Natural killer cell treated with Interleukin-12 subunit alpha and Interleukin-12 subunit beta and Interleukin-15 and Interleukin-18, amount 100 ng/mL, for 72 hours (primary cell): ENCODE measurements around the gene PLD3. TPM values are rescaled to one million over a fixed set of nuclear protein-coding genes. Genes with fewer than 3 reads are reported as not detected.
"Not testable (repeated sequence)": the region's sequence is repeated elsewhere in the genome, so short reads cannot be mapped to it uniquely, and the experiment has no call there.

Source experiments
- ATAC-seq, 2 donors: fragments of 150-1000 bp; cut with Tn5 transposase in 1 of 2; sonication (Bioruptor Pico), chemical (Tn5 transposase) in 1 of 2; 2 replicates each; pipeline ENCODE4 v1.10.0; 2021
- DNase-seq: peaks from one replicate; pipeline ENCODE4 v3.0.0; 2022; ENCODE audit warnings: low spot score
- H3K27ac Mint-ChIP-seq, 2 donors: 1 replicate in 1 of 2; 2 replicates in 1 of 2; pipeline ENCODE4 v1.8.0; 2022; ENCODE audit warnings: mixed read lengths in 2 of 2, mild to moderate bottlenecking in 1 of 2, moderate library complexity in 1 of 2
- H3K27me3 Mint-ChIP-seq, 2 donors: 1 replicate in 1 of 2; 2 replicates in 1 of 2; pipeline ENCODE4 v1.8.0; 2022; ENCODE audit warnings: mixed read lengths in 2 of 2
- H3K36me3 Mint-ChIP-seq: one replicate; pipeline ENCODE4 v1.8.0; 2022; ENCODE audit warnings: mixed read lengths
- H3K4me1 Mint-ChIP-seq, 2 donors: 1 replicate in 1 of 2; 2 replicates in 1 of 2; pipeline ENCODE4 v1.8.0; 2022; ENCODE audit warnings: low read depth in 2 of 2, mixed read lengths in 2 of 2, mild to moderate bottlenecking in 1 of 2
- H3K4me3 Mint-ChIP-seq: one replicate; pipeline ENCODE4 v1.8.0; 2022; ENCODE audit warnings: mixed read lengths
- H3K9me3 Mint-ChIP-seq: 2 replicates; pipeline ENCODE4 v1.8.0; 2022; ENCODE audit warnings: mixed read lengths
- total RNA-seq, 2 donors: library from RNA; stranded (reverse); gene quantifications; one replicate each; pipeline ENCODE4 v1.2.3, GENCODE V29; 2022

Gene PLD3
- total RNA-seq, 2 donors from 2014 or later, result 67.4 to 92.0 TPM

DNA sequence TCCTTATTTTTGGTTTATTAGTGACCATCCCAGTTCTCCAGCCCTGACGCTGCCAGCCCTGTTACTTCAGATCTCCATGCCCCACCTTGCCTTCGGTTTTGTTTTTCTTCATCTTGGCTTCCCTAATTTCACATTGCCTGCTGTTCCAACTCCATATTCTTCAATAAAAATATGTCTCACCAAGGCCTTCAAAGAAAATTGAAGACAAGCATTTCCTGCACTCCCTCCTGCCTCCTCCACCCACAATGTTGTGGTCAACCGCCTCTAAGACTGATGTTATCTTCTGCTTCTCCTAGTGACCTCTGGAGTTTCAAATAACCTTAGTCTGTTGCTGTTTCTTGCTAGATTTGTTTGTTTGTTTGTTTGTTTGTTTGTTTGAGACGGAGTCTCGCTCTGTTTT, 14.6 kb downstream of the PLD3 start:
- DNase-seq, result no peak
- no peaks in the 10 kb centered on the region for H3K9me3 Mint-ChIP-seq
- peak overlapping the region; percentile 35 for H3K4me3 Mint-ChIP-seq

DNA sequence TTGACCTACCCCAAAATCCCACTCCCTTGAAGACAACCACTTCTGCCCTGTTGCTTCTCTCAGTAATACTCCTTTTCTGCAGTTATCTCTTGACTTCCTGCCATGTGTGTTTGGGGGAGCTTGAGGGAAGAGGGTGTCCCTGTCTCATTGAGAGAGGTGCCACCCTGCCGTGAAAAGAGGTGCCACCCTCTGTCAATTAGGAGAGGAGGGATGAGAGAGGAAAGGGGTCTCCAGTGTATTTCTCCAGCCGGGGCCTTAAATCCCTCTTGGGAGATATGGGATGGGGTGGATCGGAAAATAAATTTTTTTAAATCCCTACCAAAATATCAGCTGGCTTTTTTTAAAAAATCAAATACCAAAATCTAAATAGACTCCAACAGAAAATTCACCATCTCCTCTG, 16.5 kb downstream of the PLD3 start:
- H3K36me3 Mint-ChIP-seq, result no peaks in the 10 kb centered on the region
- H3K27me3 Mint-ChIP-seq, result no peaks in the 10 kb centered on the region
- H3K4me1 Mint-ChIP-seq, result peaks cover 19 to 31% of the 10 kb centered on the region in 2 donors
- H3K9me3 Mint-ChIP-seq, result no peaks in the 10 kb centered on the region
- no peak for DNase-seq
- H3K4me3 Mint-ChIP-seq, result peak overlapping the region; percentile 55
- peak overlapping the region in 1 of 2 donors; percentile 33 for H3K27ac Mint-ChIP-seq
- ATAC-seq, result no peak

More for the DNA sequence above, 14.6 kb downstream of the PLD3 start:
- H3K27ac Mint-ChIP-seq, result peak overlapping the region; percentile 27 to 68
- no peaks in the 10 kb centered on the region for H3K27me3 Mint-ChIP-seq
- peaks cover 19 to 35% of the 10 kb centered on the region in 2 donors for H3K4me1 Mint-ChIP-seq
- no peaks in the 10 kb centered on the region for H3K36me3 Mint-ChIP-seq
- no peak for ATAC-seq

DNA sequence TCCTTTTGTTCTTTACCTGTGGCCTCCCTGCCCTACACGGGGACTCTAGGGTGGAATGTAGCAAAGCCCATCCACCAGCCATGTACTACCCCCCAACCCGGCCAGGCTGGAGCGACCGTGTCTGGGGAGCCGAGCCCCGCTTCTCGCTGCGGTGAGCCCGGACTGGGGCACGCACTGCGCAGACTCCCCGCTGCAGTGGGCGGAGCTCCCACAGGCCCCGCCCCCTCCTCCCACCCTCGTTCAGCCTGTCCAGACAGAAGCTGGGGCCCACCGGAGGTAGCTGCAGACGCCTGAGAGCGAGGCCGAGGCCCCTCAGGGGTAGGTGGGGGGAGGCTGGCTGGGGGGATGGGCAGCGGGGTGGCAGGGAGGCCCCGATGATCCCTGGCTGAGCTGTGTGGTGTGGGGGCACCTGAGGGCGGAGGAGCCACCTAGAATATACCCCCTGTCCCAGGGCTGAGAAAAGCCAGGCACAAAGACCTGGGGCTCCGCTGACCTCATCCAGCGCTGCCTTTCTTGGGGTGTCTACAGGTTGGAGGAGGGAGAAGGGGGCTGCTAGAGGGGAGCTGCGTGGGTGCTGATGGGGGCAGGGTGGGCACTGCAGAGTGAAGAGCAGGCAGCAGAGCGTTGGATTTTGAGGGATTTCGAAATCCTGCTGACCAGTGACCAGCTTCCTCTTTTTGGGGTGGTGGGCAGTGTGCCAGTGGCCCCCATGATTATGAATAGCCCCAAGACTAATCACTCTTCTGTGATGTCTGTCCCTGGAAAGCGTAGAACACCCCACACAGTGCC, 17.3 kb downstream of the PLD3 start:
- peaks cover 19 to 28% of the 10 kb centered on the region in 2 donors for H3K4me1 Mint-ChIP-seq

GRCh38 chr19:40366697-40367561, 18.4 kb downstream of the PLD3 start:
- Mint-ChIP-seq H3K27me3 (no peaks in the 10 kb centered on the region), H3K36me3 (no peaks in the 10 kb centered on the region), H3K9me3 (no peaks in the 10 kb centered on the region), H3K4me3 (no peak overlapping the region), H3K27ac (no peak overlapping the region), H3K4me1 (peaks cover 19 to 25% of the 10 kb centered on the region in 2 donors)
- DNase-seq, result no peak
- ATAC-seq, result peak in 1 of 2 donors; percentile 41

More for the DNA sequence above, 17.3 kb downstream of the PLD3 start:
- Mint-ChIP-seq H3K4me3 (peak overlapping the region; percentile 55), H3K27me3 (no peaks in the 10 kb centered on the region), H3K36me3 (no peaks in the 10 kb centered on the region), H3K27ac (no peak overlapping the region), H3K9me3 (no peaks in the 10 kb centered on the region)
- peak; percentile 72 to 85 for ATAC-seq
- DNase-seq, result no peak

- no peaks in the 10 kb centered on the region for H3K9me3 Mint-ChIP-seq
- H3K27me3 Mint-ChIP-seq, result no peaks in the 10 kb centered on the region
- ATAC-seq, result no peak
- no peak overlapping the region for H3K27ac Mint-ChIP-seq
- H3K4me1 Mint-ChIP-seq, result peaks cover 18 to 20% of the 10 kb centered on the region in 2 donors
- no peak for DNase-seq
- H3K36me3 Mint-ChIP-seq, result no peaks in the 10 kb centered on the region
- H3K4me3 Mint-ChIP-seq, result no peak overlapping the region
Observed at GRCh38 chr19:40367577-40368434, 19.3 kb downstream of the PLD3 start.

GRCh38 chr19:40369797-40370196, 21.3 kb downstream of the PLD3 start:
- Mint-ChIP-seq H3K27me3 (no peaks in the 10 kb centered on the region), H3K36me3 (no peaks in the 10 kb centered on the region), H3K4me3 (no peak overlapping the region), H3K9me3 (no peaks in the 10 kb centered on the region), H3K4me1 (peaks cover 7 to 14% of the 10 kb centered on the region in 2 donors), H3K27ac (no peak overlapping the region)
- ATAC-seq (no peak), DNase-seq (no peak)

- ATAC-seq, H3K27me3 Mint-ChIP-seq, H3K27ac Mint-ChIP-seq: not testable (repeated sequence)
Observed at GRCh38 chr19:40370253-40370652, 21.8 kb downstream of the PLD3 start.

GRCh38 chr19:40370997-40371801, 22.7 kb downstream of the PLD3 start:
- Mint-ChIP-seq H3K27me3 (no peaks in the 10 kb centered on the region), H3K27ac (no peak overlapping the region), H3K4me3 (no peak overlapping the region), H3K36me3 (no peaks in the 10 kb centered on the region), H3K4me1 (peaks cover 0 to 7% of the 10 kb centered on the region in 2 donors), H3K9me3 (no peaks in the 10 kb centered on the region)
- DNase-seq (no peak), ATAC-seq (no peak)

More at GRCh38 chr19:40370253-40370652, 21.8 kb downstream of the PLD3 start:
- H3K4me1 Mint-ChIP-seq, H3K9me3 Mint-ChIP-seq, DNase-seq, H3K36me3 Mint-ChIP-seq, H3K4me3 Mint-ChIP-seq: not testable (repeated sequence)

DNA sequence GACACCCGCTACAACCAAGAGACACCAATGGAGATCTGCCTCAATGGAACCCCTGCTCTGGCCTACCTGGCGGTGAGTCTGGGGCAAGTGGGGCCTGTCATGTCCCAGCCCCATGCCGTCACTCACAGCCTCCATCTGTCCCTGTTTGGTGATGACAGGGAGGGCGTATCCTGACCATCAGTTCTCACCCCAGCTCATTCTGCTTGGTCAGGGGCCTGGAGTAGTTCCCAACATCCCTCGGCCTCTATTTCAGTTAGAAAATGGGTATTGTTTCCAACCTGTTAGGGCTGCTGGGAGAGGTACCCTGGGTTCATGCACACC, 23.3 kb downstream of the PLD3 start:
- no peak overlapping the region for H3K4me3 Mint-ChIP-seq
- no peaks in the 10 kb centered on the region for H3K9me3 Mint-ChIP-seq
- H3K27ac Mint-ChIP-seq, result no peak overlapping the region
- peaks cover 0 to 7% of the 10 kb centered on the region in 2 donors for H3K4me1 Mint-ChIP-seq
- DNase-seq (no peak), ATAC-seq (no peak)
- H3K36me3 Mint-ChIP-seq, result no peaks in the 10 kb centered on the region
- no peaks in the 10 kb centered on the region for H3K27me3 Mint-ChIP-seq

DNA sequence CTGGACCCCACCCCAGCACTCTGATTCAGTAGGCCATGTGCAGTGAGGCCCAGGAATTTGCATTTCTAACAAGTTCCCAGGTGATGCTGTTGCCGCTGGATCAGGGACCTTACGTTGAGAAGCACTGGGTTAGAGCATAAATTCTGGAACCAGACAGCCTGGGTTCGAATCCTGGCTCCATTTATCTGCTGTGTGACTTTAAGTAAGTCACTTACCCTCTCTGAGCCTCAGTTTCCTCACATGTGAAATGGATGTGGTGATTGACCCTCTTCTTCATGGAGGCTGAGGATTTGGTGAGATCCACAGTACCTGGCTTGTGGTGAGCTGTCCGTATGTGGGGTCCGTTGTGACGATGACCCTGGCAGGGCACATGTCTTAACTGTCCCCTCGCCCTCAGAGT, 25.6 kb downstream of the PLD3 start:
- no peak overlapping the region for H3K4me3 Mint-ChIP-seq
- no peaks in the 10 kb centered on the region for H3K9me3 Mint-ChIP-seq
- H3K27ac Mint-ChIP-seq, result no peak overlapping the region
- H3K36me3 Mint-ChIP-seq, result no peaks in the 10 kb centered on the region
- H3K27me3 Mint-ChIP-seq, result no peaks in the 10 kb centered on the region
- DNase-seq, result no peak
- ATAC-seq, result no peak
- peaks cover 0 to 4% of the 10 kb centered on the region in 2 donors for H3K4me1 Mint-ChIP-seq

GRCh38 chr19:40376286-40376862, 27.9 kb downstream of the PLD3 start:
- H3K4me3 Mint-ChIP-seq, result no peak overlapping the region
- H3K4me1 Mint-ChIP-seq, result peaks cover 0 to 4% of the 10 kb centered on the region in 2 donors
- no peak for ATAC-seq
- no peak for DNase-seq
- H3K9me3 Mint-ChIP-seq, result no peaks in the 10 kb centered on the region
- H3K27ac Mint-ChIP-seq, result peak overlapping the region in 1 of 2 donors; percentile 58
- no peaks in the 10 kb centered on the region for H3K36me3 Mint-ChIP-seq
- H3K27me3 Mint-ChIP-seq, result no peaks in the 10 kb centered on the region

- Mint-ChIP-seq H3K4me1 (peaks cover 0 to 4% of the 10 kb centered on the region in 2 donors), H3K27ac (no peak overlapping the region), H3K36me3 (no peaks in the 10 kb centered on the region), H3K9me3 (no peaks in the 10 kb centered on the region), H3K4me3 (no peak overlapping the region), H3K27me3 (no peaks in the 10 kb centered on the region)
- ATAC-seq (no peak), DNase-seq (no peak)
Observed at GRCh38 chr19:40377876-40378385, 29.4 kb downstream of the PLD3 start.
